WTC11 (cell line): ENCODE results near the gene LPCAT3.

ENCODE experiments used
- CBFB ChIP-seq: sonication (generic); formaldehyde crosslinking; IDR thresholded peaks from 2 replicates; pipeline ENCODE4 v1.8.1; 2022; ENCODE audit warnings: mild to moderate bottlenecking, low read depth, missing genetic modification reagents
- CDX4 ChIP-seq: fragments of 250-450 bp; sonication (Bioruptor Pico); IDR thresholded peaks from 2 replicates; pipeline ENCODE4 v1.9.0; 2021; ENCODE audit warnings: moderate library complexity, mild to moderate bottlenecking, inconsistent platforms, borderline replicate concordance
- CREB1 ChIP-seq: sonication (generic); formaldehyde crosslinking; IDR thresholded peaks from 2 replicates; pipeline ENCODE4 v1.8.0; 2023; ENCODE audit warnings: mild to moderate bottlenecking, missing genetic modification reagents
- CREM ChIP-seq: sonication (generic); formaldehyde crosslinking; IDR thresholded peaks from 2 replicates; pipeline ENCODE4 v1.8.1; 2022; ENCODE audit warnings: mild to moderate bottlenecking, missing genetic modification reagents, moderate library complexity
- CTCF ChIP-seq: fragments of 200-600 bp; IDR thresholded peaks from 2 replicates; pipeline ENCODE4 v1.8.0; 2022; ENCODE audit warnings: antibody characterized with exemption
- E2F4 ChIP-seq: sonication (generic); formaldehyde crosslinking; IDR thresholded peaks from 2 replicates; pipeline ENCODE4 v1.8.1; 2022; ENCODE audit warnings: low read depth, mild to moderate bottlenecking, moderate library complexity, missing genetic modification reagents, borderline replicate concordance
- FOXJ3 ChIP-seq: sonication (generic); formaldehyde crosslinking; IDR thresholded peaks from 2 replicates; pipeline ENCODE4 v1.9.0; 2021; ENCODE audit warnings: missing genetic modification reagents, mild to moderate bottlenecking, borderline replicate concordance
- GRHL2 ChIP-seq: fragments of 250-450 bp; sonication (Bioruptor Pico); IDR thresholded peaks from 2 replicates; pipeline ENCODE4 v1.8.0; 2022; ENCODE audit warnings: mild to moderate bottlenecking, moderate library complexity; ENCODE audit not compliant: insufficient replicate concordance, severe bottlenecking
- HMGXB4 ChIP-seq: sonication (generic); formaldehyde crosslinking; IDR thresholded peaks from 2 replicates; pipeline ENCODE4 v1.8.1; 2023; ENCODE audit warnings: mild to moderate bottlenecking, moderate library complexity, missing genetic modification reagents
- MAX ChIP-seq: sonication (generic); formaldehyde crosslinking; IDR thresholded peaks from 2 replicates; pipeline ENCODE4 v1.8.0; 2022; ENCODE audit warnings: mild to moderate bottlenecking, missing genetic modification reagents
- MLX ChIP-seq: sonication (generic); formaldehyde crosslinking; IDR thresholded peaks from 2 replicates; pipeline ENCODE4 v1.8.1; 2023; ENCODE audit warnings: mild to moderate bottlenecking, missing genetic modification reagents, moderate library complexity
- USF1 ChIP-seq: sonication (generic); formaldehyde crosslinking; IDR thresholded peaks from 2 replicates; pipeline ENCODE4 v1.8.0; 2022; ENCODE audit warnings: mild to moderate bottlenecking, missing genetic modification reagents
- ZNF219 ChIP-seq: sonication (generic); formaldehyde crosslinking; IDR thresholded peaks from 2 replicates; pipeline ENCODE4 v1.8.0; 2023; ENCODE audit warnings: missing genetic modification reagents, mild to moderate bottlenecking, borderline replicate concordance

GRCh38 chr12:6978188-6978587 lies 40.1 kb downstream of the LPCAT3 start:
- TF ChIP-seq MAX (CRISPR knock-in tag) (no peak), MLX (no peak), CTCF (no peak), GRHL2 (CRISPR knock-in tag) (no peak), CREM (CRISPR knock-in tag) (no peak), ZNF219 (no peak), HMGXB4 (no peak), FOXJ3 (CRISPR knock-in tag) (no peak), CREB1 (CRISPR knock-in tag) (no peak), CBFB (CRISPR knock-in tag) (no peak), E2F4 (no peak), USF1 (no peak), CDX4 (CRISPR knock-in tag) (no peak)
